H4 (cell line): ENCODE measurements around the gene HSPA1L. TPM values are rescaled to one million over a fixed set of nuclear protein-coding genes. Genes with fewer than 3 reads are reported as not detected.
"Not testable (repeated sequence)": the region's sequence is repeated elsewhere in the genome, so short reads cannot be mapped to it uniquely, and the experiment has no call there.

Experiments used
- DNase-seq: peaks from one replicate; pipeline ENCODE4 v3.0.0-alpha.2; 2015; ENCODE audit warnings: low spot score
- total RNA-seq: library from RNA; depleted of rRNA; stranded (reverse); fragments of >200 nt; shearing (Covaris generic); gene quantifications from 2 replicates; pipeline ENCODE4 v1.2.3, GENCODE V29; 2014

The HSPA1L gene
- total RNA-seq, 1 experiment from 2014 or later, result 0.85 TPM

- no peak for DNase-seq
These were observed 1.6 kb downstream of the HSPA1L start for GRCh38 chr6:31813465-31813849.

DNA sequence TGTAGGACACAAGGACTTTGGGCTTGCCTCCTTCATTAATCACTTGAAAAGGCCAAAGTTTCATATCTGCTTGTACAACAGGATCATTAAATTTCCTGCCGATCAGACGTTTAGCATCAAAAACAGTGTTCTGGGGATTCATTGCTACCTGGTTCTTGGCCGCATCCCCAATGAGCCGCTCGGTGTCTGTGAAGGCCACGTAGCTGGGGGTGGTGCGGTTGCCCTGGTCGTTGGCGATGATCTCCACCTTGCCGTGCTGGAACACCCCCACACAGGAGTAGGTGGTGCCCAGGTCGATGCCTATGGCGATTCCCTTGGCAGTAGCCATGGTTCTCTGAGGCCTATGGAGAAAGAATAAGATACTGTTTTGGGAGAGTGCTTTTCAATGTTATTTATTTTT lies 3.4 kb downstream of the HSPA1L start:
- no peak for DNase-seq

DNA sequence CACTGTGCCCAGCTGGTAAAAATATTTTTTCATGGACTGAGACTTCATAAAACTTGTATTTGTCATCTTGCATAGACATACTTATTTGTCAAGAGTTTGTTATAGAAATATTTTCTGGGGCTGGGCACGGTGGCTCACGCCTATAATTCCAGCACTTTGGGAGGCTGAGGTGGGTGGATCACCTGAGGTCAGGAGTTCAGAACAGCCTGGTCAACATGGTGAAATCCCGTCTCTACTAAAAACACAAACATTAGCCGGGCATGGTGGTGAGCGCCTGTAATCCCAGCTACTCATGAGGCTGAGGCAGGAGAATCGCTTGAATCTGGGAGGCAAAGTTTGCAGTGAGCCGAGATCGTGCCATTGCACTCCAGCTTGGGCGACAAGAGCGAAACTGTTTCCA lies 6.5 kb downstream of the HSPA1L start:
- not testable (repeated sequence) for DNase-seq

DNA sequence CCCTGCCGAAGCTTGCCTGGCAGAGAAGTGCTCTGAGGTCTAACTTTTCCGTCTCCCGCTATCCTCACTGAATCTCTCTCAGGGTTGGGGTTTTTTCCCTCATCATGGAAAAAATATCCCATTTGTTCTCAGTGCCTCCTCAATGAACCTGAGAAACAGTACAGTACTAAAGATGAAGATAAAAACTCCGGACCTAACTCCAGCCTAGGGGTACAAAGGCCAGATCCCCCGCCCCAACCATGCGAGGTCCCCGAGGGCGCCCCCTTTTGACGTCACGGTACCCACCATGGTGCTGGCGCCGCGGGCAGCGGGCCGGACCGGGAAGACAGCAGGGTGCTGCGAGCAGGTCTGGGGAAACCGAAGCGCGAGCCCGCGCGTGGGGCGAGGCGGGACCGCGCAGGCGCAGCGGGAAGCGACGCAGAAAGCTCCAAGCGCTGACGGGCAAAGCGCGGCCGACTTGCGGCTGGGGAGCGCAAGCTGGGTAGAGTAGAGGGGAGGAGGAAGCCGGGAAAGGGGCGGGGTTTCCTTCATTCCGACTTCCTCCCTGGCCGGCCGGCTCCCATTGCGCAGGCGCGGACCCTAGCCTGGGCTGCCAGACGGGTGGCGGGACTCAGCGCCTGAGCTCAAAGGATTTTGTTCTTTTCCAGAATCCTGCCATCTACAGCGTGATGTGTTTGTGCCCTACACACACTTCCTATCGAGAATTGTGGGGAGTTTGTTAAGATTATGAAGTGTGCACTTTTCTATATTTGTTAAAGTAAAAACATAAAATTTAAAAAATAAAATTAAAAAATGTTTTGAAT lies 8.4 kb downstream of the HSPA1L start, which contains the start of gene LSM2:
LSM2 (minus strand) TSS at position 497 of the 803 bp plus-strand sequence; CDS start at position 288, 209 bp downstream.
- DNase-seq, result peak; percentile 92

GRCh38 chr6:31805939-31806469 lies 9.1 kb downstream of the HSPA1L start:
- no peak for DNase-seq

- not testable (repeated sequence) for DNase-seq
These were observed 13.8 kb downstream of the HSPA1L start for GRCh38 chr6:31801031-31801927.

- DNase-seq, result no peak
These were observed 15.3 kb downstream of the HSPA1L start for GRCh38 chr6:31799781-31800180.

DNA sequence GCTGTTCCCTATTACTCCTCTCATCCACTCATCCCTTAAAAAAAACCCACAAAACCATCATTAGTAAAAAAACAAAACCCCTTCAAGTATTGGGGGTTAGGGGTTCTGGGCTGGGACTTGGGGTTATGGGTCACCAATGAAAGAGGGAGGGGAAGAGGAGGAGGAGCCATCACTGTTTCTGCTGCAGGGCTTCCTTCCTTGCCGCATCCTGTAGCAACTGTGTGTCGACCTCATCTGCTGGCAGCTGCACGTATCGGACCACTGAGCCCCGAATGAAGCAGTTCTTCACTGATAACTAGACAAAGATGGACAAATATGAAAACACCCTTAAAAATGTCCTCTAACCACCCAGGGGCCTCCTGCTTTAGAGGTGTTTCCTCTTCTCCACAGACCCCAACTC lies 17.5 kb downstream of the HSPA1L start:
- DNase-seq, result no peak

GRCh38 chr6:31796993-31797385 lies 18.1 kb downstream of the HSPA1L start:
- DNase-seq, result no peak

DNA sequence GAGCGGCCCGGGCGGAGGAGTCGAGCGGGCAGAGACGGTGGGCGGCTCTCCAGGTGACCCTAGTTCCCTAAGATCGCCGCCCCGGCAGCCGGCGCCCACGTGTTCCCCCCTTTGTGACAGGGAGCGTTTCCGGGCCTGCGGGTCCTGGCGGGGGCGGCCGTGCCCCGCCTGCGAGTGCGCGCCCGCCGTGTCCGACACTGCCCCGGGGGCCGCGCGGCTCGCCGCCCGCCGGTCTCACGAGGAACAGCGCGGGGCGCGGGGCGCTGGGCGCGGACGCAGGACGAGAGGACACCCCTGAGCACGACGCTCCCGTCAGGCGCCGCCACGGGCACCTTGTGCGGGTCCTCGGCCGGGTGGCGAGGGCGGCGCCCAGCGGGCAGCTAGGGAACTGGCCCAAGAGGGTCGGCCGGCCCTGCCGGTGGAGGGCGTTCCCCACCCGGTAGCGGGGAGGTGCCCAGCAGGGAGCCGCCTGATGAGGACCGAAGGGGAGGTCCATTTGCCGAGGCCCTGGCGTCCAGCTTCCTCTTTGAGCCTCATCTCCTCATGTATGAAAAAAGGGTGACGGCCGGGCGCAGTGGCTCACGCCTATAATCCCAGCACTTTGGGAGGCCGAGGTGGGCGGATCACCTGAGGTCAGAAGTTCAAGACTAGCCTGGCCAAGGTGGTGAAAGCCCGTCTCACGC lies 19.3 kb downstream of the HSPA1L start, which contains the start of gene VARS1:
VARS1 (minus strand) TSS at position 137 of the 683 bp plus-strand sequence. CDS start 535 bp downstream, outside the sequence.
- peak; percentile 86 for DNase-seq

GRCh38 chr6:31794866-31795615 lies 20.0 kb downstream of the HSPA1L start:
- no peak for DNase-seq

DNA sequence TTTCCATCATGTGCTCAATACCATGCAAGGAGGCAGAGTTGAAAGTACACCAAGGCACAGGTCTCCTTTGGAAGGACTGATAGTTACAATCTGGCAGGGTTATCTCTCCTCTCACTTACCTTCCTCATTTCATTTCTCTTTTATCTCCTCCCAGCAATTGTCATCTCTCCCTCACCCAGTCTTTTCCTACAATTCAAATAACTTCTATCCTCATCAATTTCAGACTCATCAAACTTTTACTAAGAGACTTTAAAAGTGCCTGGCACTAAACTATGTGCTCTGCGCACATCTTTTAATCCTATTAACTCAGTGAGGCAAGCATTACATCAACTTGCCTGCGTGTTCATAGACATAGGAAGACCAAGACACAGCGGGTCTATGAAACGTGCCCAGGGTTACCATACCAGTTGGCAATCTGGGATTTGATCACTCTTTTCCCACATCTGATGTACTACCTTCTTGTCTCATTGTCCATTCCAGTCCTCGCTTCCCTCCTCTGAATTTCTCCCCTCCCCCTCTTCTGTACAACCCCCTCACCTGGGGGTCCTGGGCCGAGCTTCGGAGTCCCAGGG lies 20.7 kb downstream of the HSPA1L start:
- no peak for DNase-seq

GRCh38 chr6:31793927-31794245 lies 21.2 kb downstream of the HSPA1L start:
- not testable (repeated sequence) for DNase-seq

DNA sequence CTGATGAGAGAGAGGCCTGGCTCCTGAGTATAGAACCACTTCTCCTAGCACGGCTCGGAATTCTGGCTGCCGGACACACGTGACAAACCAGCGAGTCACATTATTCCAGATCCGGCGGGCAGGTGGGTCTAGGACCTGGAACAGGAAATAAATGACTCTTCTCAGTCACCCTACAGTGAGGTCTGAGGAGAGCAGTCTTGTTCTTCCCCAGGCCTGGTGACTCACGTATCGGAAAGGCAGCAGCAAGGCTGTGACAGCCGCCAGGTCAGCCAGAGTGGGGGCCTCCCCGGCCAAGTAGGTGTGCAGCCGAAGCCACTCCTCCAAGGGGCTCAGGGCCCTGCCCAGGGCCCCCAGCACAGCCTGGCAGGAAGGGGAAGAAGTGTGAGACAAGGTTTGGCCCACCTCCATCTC lies 22.3 kb downstream of the HSPA1L start:
- peak; percentile 53 for DNase-seq

DNA sequence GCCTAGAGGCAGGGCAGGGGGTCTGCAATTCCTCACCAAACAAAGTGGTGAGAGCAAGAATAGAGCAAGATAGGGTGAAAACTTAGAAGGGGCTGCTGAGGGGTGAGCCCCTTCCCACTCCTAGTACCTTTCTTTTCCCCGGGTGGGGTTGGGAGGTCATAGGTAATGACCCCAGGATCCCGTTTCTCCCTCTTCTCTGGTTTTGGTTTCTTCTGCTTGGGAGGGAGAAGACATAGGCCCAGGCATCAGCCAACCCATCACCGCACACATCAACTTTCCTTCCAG lies 23.1 kb downstream of the HSPA1L start:
- no peak for DNase-seq

DNA sequence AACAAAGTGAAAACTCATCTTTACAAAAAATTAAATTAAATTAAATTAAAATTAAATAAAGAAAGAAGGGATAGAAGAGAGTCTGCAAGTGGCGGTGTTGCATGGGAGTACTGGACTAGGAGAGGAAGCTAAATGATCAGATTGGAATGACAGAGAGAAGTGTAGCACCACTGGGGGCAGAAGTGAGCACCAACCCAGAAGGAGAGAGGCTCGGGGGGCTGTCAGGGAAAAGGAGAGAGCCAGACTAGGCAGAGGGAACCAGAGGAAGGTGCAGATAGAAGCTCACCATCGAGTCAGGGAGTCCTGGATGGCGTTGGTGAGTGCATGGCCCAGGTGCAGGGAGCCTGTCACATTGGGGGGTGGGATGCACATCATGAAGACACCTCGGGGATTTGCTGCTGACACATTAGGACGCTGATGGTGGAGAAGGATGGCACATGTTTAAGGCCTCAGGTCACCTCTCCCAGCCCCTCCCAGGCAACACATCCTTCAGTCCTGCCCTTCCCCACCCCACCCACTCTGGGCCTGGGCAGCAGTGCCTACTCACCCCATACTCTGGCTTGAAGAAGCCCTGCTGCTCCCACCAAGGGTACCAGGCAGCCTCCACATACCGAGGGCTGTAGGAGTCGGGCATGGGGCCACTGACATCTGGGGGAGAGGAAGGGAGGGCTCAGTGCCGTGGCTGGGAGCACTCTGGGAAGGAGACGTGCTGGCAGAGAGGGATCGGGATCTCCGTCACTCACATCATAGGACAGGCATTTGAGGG lies 23.6 kb downstream of the HSPA1L start:
- no peak for DNase-seq

GRCh38 chr6:31785475-31785874 lies 29.6 kb downstream of the HSPA1L start:
- DNase-seq, result no peak

GRCh38 chr6:31784098-31784925 lies 30.8 kb downstream of the HSPA1L start:
- no peak for DNase-seq

GRCh38 chr6:31782126-31782855 lies 32.8 kb downstream of the HSPA1L start:
- no peak for DNase-seq
